Neuron (in vitro differentiated cells): ENCODE measurements around the gene IGFL4.

ENCODE experiments used
- H2AFZ ChIP-seq: one replicate; pipeline ENCODE4 v1.6.1; 2013; ENCODE audit warnings: low read depth, mild to moderate bottlenecking, inconsistent platforms, low read length, moderate library complexity
- H3K27me3 ChIP-seq: one replicate; pipeline ENCODE4 v1.6.1; 2013; ENCODE audit warnings: low read length; ENCODE audit not compliant: insufficient read depth
- H3K36me3 ChIP-seq: one replicate; pipeline ENCODE4 v1.6.1; 2013; ENCODE audit warnings: low read length; ENCODE audit not compliant: insufficient read depth
- H3K4me1 ChIP-seq: one replicate; pipeline ENCODE4 v1.6.1; 2013; ENCODE audit warnings: low read length; ENCODE audit not compliant: insufficient read depth
- H3K4me3 ChIP-seq: 2 replicates; pipeline ENCODE4 v1.5.1; 2013; ENCODE audit warnings: mild to moderate bottlenecking, low read length, moderate library complexity
- H3K9me3 ChIP-seq: one replicate; pipeline ENCODE4 v1.6.1; 2013; ENCODE audit warnings: low read length

The IGFL4 gene

GRCh38 chr19:45990113-45990728, 50.6 kb downstream of the IGFL4 start:
- Histone ChIP-seq H3K9me3 (no peaks in the 10 kb centered on the region), H3K36me3 (no peaks in the 10 kb centered on the region), H3K4me3 (no peak overlapping the region), H3K27me3 (no peaks in the 10 kb centered on the region), H3K4me1 (peaks cover 2% of the 10 kb centered on the region), H2AFZ (no peak overlapping the region)
